HG03432 (cell line): ENCODE results near the gene RORC.

ENCODE experiments used
- ATAC-seq: cut with Tn5 transposase; IDR thresholded peaks from one replicate; pipeline ENCODE4 v1.9.1; 2021; ENCODE audit warnings: mild to moderate bottlenecking, moderate library complexity; ENCODE audit not compliant: unreplicated experiment

Gene RORC

GRCh38 chr1:151828921-151829320 lies 2.7 kb downstream of the RORC start:
- ATAC-seq: no peak

DNA sequence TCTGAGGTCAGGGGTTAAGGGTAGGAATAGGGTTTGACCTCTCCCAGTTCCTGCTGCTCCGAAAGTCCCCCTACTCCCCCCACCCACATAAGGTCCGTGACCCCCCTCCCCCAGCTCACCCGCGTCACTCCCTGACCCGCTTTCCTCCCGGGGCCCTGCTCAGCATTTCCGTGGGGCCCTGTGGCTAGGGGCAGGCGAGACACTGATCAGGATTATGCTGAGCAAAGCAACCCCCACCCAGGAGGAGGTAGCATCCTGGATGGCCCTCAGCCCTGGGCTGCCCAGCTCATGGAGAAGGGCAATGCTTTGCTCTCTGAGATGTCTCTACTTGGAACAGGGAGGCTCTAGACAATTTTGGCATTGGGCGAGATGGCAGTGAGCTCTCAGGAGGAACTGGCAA lies 3.7 kb downstream of the RORC start:
- no peak for ATAC-seq

DNA sequence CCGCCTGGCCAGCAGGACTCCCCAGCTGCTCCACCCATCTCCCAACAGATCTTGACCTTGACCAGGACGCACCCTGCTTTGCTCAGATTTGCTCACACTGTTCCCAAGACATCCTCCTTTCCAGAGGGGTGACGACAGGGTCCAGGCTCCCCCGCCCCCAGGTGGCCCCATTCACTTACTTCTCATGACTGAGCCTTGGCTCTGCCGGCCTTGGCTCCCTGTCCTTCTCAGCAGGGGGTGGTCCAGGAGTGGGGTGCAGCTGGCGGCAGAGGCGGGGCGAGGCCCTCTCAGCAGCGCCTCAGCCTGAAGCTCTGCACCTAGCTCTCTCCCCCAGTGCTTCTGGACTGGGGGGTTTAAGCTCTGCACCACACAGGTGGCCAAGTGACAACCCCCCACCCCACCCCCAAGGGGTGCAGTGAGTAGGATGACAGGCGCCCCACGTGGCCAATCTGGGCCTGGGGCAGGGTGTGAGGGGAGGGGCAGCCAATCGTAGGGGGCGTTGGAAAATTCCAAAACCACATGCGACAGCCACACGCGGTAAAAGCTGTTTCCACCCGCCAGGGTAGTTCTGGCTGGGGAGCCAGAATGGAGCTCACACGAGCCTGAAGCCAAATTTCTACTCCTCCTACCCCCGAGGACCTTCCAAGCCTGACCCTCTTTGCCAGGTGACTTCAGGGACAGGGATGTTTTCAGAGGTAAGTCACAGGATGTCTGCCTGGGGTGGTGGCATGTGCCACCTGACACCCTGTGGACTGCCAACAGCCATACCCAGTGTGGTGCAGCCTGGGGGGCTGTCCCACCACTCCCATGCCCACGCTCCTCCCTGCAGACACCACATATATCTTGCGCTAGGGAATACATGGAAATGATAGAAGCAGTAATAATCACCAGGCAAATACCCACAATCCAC lies 5.6 kb downstream of the RORC start:
- no peak for ATAC-seq

GRCh38 chr1:151825204-151825603 lies 6.4 kb downstream of the RORC start:
- ATAC-seq: no peak

DNA sequence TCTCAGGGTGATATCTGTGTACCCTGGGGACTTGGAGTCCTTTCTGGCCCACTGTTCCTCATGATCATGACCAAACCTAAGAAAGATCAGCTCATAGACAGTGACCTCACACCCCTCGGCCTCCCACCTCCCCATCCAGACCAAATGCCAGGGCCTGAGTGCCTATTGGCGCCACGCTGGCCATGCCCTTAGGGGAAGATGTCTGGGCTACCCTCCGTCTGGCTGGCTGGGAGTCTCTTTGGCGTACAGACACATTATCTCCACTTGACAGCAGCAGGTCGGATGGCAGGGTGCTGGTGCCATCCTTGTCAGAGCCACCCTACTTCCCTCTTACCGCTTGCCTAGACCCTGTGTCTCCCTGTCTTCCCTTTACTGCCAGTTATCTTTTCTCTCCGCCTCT lies 8.4 kb downstream of the RORC start:
- ATAC-seq: no peak

DNA sequence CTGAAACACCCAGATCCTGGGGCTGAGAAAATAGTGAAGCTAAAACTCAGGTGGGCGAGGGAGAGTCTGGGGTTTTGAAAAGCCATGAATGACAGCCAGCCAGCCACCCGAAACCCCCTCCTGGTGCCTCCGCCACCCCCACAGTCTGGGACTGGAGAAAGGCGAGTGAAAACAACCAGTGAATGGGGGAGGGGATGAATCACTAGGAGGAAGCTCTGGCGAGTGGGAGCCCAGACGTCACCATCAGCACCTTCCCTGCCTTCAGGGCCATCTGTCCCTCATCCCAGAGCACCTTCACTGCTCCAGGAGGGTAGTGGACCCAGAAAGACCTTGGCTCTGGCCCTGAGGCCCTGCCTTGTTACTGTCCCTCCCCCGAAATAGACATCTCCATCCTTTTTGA lies 9.2 kb downstream of the RORC start:
- ATAC-seq: no peak

GRCh38 chr1:151820940-151821339 lies 10.7 kb downstream of the RORC start:
- no peak for ATAC-seq

DNA sequence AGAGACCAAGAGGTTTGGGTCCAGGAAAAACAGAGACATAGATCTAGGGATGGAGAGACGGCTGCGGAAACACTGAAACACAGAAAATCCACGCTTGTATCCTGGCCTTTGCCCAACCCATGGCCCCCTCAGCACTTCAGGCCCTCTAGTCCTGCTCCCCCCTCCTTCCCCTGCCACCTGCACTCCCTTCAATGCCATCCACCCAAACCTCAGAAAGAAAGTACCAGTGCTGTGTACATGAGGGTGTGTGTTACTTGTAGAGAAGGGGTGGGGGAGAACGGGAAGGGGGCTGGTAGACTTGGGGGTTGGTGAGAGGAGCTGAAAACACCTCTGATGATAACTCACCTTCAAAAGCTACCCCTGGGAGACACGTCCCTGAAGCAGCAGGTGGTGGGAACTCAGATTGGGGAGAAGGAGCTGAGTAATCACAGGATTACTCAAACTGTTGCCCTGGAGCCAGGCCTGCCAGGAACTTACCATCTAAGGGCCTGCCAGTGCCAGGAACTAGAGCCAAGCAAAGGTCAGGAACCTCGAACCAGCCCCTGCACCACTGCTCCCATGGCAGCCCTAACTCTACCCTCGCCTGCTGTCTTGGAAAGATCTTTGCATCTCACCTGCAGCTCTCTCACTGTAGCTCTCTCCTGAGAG lies 11.5 kb downstream of the RORC start:
- ATAC-seq: no peak

DNA sequence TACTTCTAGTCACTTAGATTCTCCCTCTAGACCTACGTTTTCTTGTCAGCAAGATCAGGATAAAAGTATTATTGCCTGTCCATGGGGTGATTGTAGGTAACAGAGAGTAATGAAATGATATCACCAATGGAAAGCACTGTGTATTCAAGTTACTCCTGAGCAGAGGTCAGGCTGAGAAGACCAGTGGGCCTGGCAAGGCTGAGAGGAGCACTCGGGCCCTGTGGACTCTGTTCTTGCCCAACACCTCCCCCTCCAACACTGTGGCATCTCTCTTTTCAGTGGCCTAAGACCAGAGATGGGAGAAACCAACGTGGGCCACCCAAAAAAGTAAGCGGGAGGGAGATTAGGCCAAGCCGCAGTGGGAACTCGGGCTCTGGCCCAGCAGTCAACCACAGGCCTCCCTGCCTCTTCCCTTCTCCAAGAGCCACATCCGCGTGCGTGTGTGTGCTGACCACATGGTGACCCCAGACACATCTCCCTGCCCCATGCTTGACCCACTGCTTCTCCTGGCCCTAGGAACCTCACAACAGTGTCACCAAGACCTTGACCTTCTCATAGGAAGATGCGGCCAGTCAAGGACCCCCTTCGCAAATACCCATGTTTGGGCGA lies 12.3 kb downstream of the RORC start:
- no peak for ATAC-seq

DNA sequence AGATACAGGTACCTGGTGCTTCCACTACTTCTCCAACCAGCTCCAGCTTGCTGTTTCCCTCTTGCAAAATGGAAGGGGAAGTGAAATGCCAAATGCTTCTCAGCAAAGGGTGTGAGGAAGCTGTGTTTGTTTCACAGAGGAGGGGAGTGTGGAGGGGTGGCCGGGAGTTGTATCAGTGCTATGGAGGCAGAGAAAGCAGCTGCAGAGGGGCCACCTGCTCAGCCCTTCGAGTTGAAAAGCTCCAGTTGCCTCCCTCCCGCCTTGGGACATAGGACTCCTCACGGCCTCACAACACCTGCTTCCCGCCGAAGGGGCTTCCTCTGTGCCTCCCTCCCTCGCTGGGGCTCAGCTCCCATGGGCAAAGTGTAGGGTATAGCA lies 14.3 kb downstream of the RORC start:
- no peak for ATAC-seq

- ATAC-seq: no peak
Measured at GRCh38 chr1:151816548-151817352, 14.9 kb downstream of the RORC start.

DNA sequence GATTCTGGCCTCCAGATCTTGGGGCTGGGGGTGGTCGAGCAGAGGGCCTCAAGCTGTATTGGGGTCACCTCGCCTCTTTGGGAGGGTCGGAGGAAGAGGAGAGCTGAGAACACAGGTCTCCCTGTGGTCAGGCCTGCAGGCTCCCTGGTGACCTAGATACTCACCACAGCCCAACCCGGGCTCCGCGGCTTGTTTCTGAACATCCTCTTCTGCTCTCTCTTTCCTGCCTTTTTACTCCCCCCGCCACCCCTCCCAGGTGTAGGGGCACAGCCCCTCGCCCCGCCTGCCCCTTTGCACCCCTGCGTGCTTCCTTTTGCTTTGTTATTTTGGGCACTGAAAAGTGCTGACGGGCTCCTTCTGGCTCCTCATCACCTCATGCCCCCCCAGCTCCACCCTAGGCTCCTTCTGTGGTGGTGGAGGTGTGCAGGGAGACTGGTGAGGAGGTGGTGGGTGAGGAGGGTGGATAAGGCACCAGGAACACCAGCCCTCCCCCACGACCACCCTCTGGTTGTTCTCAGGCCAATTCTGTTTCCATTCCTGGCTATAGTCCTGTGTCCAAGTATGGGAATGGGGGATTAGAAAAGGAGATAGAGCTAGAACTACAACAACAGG lies 15.8 kb downstream of the RORC start:
- ATAC-seq: no peak

GRCh38 chr1:151814971-151815545 lies 16.5 kb downstream of the RORC start:
- ATAC-seq: no peak

DNA sequence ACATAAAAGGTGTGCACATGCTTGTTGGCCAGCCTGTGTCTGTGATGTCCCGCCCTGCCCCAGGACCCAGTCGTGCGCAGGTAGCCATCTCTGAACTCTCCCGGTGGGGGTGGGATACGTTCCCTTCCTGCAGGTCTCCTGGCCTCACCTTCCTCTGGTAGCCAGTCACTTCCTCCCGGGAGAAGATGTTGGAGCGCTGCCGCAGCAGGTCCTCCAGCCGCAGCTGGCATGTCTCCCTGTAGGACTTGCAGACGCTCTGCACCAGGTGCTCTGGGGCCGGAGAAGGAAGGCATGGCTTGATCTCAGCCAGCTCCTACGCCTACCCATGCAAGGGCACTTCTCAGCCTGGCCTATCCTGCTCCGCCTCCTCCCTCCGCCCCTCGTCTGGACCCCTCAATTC lies 17.2 kb downstream of the RORC start:
- no peak for ATAC-seq

DNA sequence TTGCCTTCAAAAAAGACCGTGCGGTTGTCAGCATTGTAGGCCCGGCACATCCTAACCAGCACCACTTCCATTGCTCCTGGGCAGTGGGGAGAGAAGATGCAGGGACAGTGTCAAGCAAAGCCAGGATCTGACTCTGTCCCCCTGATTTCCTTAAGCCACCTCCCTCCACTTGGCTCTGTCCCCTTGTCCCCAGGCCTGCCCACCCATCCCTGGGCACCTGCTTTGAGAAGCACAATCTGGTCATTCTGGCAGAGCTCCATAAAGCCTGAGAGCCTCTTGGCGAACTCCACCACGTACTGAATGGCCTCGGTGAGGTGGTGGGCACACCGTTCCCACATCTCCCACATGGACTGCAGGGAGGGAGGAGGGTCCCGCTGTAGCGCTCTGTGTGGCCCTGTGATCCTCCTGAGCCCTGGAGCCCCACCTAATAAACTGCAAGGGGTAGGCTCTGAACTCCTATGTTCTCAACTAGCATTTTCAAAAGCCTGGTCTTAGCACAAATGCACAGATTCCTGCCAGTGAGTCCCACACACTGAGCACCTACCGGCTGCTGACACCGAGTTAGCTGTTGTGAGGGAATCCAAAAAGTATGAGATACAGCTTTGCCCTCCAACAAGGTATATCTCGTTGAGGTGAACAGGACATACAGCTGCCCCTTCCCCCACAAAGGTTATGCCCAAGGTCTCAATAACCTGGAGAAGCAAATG lies 18.2 kb downstream of the RORC start:
- ATAC-seq: no peak

DNA sequence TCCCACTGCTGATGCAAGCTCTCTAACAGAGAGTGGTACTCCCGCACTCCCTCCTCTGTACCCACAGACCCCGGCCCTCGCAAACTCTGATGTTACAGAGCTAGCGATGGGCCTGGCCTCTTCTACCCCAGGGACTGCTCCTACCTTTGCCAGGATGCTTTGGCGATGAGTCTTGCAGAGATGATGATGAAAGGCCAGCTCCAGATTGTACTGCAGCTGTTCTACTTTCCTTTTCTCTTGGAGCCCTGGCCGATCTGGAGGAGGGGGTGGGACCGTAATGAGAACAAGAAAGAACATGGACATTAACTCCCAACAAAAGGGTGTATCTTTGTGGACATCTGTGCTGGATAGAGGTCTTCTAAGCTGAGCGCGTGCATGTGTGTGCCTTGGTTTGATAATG lies 20.4 kb downstream of the RORC start:
- ATAC-seq: no peak

DNA sequence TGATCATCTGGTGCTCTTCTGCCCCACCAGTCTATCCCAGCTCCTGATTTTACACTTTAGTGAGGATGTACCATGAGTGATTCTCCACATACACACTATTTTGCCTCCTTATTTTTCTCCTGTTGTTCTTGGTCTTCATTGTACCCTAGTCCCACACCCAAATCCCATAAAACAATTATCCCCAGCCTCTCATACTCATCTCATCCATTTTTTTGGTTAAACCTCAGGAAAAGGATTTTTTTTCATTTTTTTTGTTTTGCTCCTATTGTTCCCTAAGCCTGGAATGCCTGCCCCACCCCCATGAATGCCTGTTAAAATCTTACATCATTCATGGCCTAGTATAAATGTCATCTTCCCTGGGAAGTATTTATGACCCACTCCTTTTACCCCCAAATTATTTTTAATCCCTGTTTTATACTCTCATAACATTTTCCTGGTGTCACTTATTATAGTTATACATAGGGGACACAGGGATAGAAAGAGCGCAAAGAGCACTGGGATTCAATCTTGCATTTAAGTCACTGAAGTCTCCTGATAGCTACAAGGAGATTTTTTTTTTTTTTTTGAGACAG lies 21.5 kb downstream of the RORC start:
- no peak for ATAC-seq

- no peak for ATAC-seq
Measured at GRCh38 chr1:151809290-151809984, 22.2 kb downstream of the RORC start.

DNA sequence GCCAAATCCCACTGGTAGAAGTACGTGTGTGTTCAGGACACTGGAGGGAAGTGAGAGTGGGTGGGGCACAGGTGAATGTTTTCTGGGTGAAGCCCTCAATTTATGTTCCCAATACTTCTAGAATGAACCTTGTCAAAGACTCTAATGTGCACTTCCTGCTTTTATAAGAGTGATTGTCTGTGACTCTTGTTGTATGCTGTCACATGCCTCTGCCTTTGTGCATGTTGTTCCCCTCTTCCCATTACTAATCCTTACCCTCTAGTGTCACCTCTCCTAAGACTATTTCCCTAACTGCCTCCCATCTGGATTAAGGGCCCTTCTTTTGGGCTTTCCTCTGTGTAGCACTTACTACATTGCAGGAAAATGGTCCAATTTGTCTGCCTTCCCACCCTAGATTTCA lies 23.8 kb downstream of the RORC start:
- ATAC-seq: no peak
